GM12878 (cell line): ENCODE measurements around the gene SLC19A1. TPM values are rescaled to one million over a fixed set of nuclear protein-coding genes. Genes with fewer than 3 reads are reported as not detected.

Experiments used
- ATAC-seq: fragments of 200-7000 bp; cut with Tn5 transposase; 3 replicates; pipeline ENCODE4 v1.9.1; 2020; ENCODE audit warnings: mild to moderate bottlenecking, moderate library complexity
- BruUV-seq: library from RNA; stranded (reverse); fragments of 400-500 nt; replicated peaks from 2 replicates; lab custom pipeline; 2021; lab: Mats Ljungman, UMichigan
- CTCF ChIA-PET: fragments of 300-600 bp; sonication (Branson Sonifier 250); formaldehyde crosslinking; extraction: SDS; loops from one replicate; lab custom pipeline; 2021; ENCODE audit warnings: inconsistent platforms; lab: Yijun Ruan, JAX
- POLR2A ChIA-PET: fragments of 350-600 bp; formaldehyde crosslinking; extraction: SDS; loops from one replicate; lab custom pipeline; 2021; ENCODE audit warnings: inconsistent platforms; lab: Charles Lee
- RAD21 ChIA-PET: fragments of 300-600 bp; sonication (Branson Sonifier 250); formaldehyde crosslinking; loops from one replicate; lab custom pipeline; 2023; ENCODE audit warnings: antibody characterized with exemption; ENCODE audit not compliant: unreplicated experiment; lab: Charles Lee
- SMC1A ChIA-PET: fragments of 300-600 bp; sonication (Branson Sonifier 250); formaldehyde crosslinking; loops from one replicate; lab custom pipeline; 2023; ENCODE audit not compliant: unreplicated experiment, uncharacterized antibody; lab: Charles Lee
- DNase-seq: peaks from one replicate; pipeline ENCODE4 v3.0.0-alpha.2; 2011; ENCODE audit warnings: low read depth, low spot score
- FAIRE-seq: peaks from 3 replicates; lab custom pipeline; 2011; peaks lifted over from hg19 to GRCh38; lab: Jason Lieb, UNC
- H2AFZ ChIP-seq: 2 replicates; pipeline ENCODE4 v1.6.0; 2011; ENCODE audit warnings: low read depth, low read length, control low read depth; ENCODE audit not compliant: control insufficient read depth
- H3K27ac ChIP-seq: 2 replicates; pipeline ENCODE4 v1.5.1; 2011; ENCODE audit warnings: control low read depth; ENCODE audit not compliant: control insufficient read depth, insufficient read depth
- H3K27me3 ChIP-seq, 2 experiments: replicated peaks in 1 of 2; 2 replicates each; pipeline versions ENCODE4 v1.6.0 to v1.6.1; 2011; ENCODE audit warnings: low read length in 1 of 2; ENCODE audit not compliant: control insufficient read depth in 2 of 2, insufficient read depth in 2 of 2
- H3K36me3 ChIP-seq, 2 experiments: 2 replicates each; pipeline ENCODE4 v1.5.1; 2011; ENCODE audit warnings: low read length in 1 of 2; ENCODE audit not compliant: control insufficient read depth in 2 of 2, insufficient read depth in 2 of 2
- H3K4me1 ChIP-seq: 2 replicates; pipeline ENCODE4 v1.6.1; 2011; ENCODE audit warnings: mild to moderate bottlenecking, low read length, moderate library complexity, mixed read lengths; ENCODE audit not compliant: control insufficient read depth, insufficient read depth
- H3K4me2 ChIP-seq: 2 replicates; pipeline ENCODE4 v1.6.0; 2011; ENCODE audit warnings: control low read depth; ENCODE audit not compliant: control insufficient read depth, insufficient read depth
- H3K4me3 ChIP-seq: fragments of 200-600 bp; sonication (generic); 2 replicates; pipeline ENCODE4 v1.5.1; 2016
- H3K79me2 ChIP-seq: 2 replicates; pipeline ENCODE4 v1.6.0; 2011; ENCODE audit warnings: low read length; ENCODE audit not compliant: control insufficient read depth, insufficient read depth
- H3K9ac ChIP-seq: 2 replicates; pipeline ENCODE4 v1.8.0; 2011; ENCODE audit warnings: low read length, control low read depth, mixed read lengths; ENCODE audit not compliant: control insufficient read depth, insufficient read depth
- H3K9me3 ChIP-seq: replicated peaks from 3 replicates; pipeline ENCODE4 v1.5.1; 2011; ENCODE audit warnings: mild to moderate bottlenecking, low read length; ENCODE audit not compliant: control insufficient read depth, insufficient read depth
- H4K20me1 ChIP-seq: 2 replicates; pipeline ENCODE4 v1.6.0; 2011; ENCODE audit not compliant: control insufficient read depth, insufficient read depth
- HSF1 ChIP-seq: fragments of 150-350 bp; IDR thresholded peaks from 2 replicates; pipeline ENCODE4 v1.6.1; 2014; ENCODE audit warnings: mild to moderate bottlenecking, low read depth, low read length
- LARP7 ChIP-seq: fragments of 450-650 bp; IDR thresholded peaks from 2 replicates; pipeline ENCODE4 v1.6.1; 2017; ENCODE audit warnings: mild to moderate bottlenecking
- MAX ChIP-seq: IDR thresholded peaks from 2 replicates; pipeline ENCODE4 v1.6.1; 2012; ENCODE audit warnings: low read depth, low read length, improper control_type of control experiment
- SMARCA5 ChIP-seq: fragments of 450-650 bp; IDR thresholded peaks from 2 replicates; pipeline ENCODE4 v1.6.1; 2017; ENCODE audit warnings: mild to moderate bottlenecking
- TCF12 ChIP-seq: IDR thresholded peaks from 2 replicates; pipeline ENCODE4 v1.6.1; 2011; ENCODE audit warnings: low read depth, mild to moderate bottlenecking, low read length
- WGBS: methylation state at CpG from one replicate; pipeline ENCODE4 v1.1.6; 2016; ENCODE audit warnings: low lambda C conversion rate; ENCODE audit not compliant: insufficient replicate concordance, insufficient coverage; ENCODE audit errors: missing lambda C conversion rate; 5-methylcytosine and 5-hydroxymethylcytosine counted together
- in situ Hi-C: fragments of 300-500 bp; cut with MboI; formaldehyde crosslinking; loops from 9 replicates; pipeline ENCODE4 v1.14.3; 2018; ENCODE audit warnings: mixed read lengths
- intact Hi-C: fragments of 100-400 bp; cut with micrococcal nuclease; formaldehyde crosslinking; loops from one replicate; pipeline ENCODE4 v1.14.2; 2022; ENCODE audit not compliant: unreplicated experiment
- polyA plus RNA-seq, 11 experiments: library from polyadenylated mRNA; depleted of rRNA in 4 of 11; unstranded in 6 of 11; stranded (reverse) in 5 of 11; fragments of >200 nt; fragmentation: Nextera tagmentation in 4 of 11; fragmentation: Illumina TruSeq in 1 of 11; extraction: Ambion mirVana in 4 of 11; extraction: Trizol in 1 of 11; gene quantifications; 1 replicate in 1 of 11; 2 replicates in 10 of 11; pipeline versions ENCODE4 v1.2.1 to v1.2.3, GENCODE V29; 2011 to 2016; ENCODE audit warnings: inconsistent platforms in 2 of 11, missing spikeins in 2 of 11, low read depth in 1 of 11
- total RNA-seq, 4 experiments: library from RNA; depleted of rRNA in 3 of 4; stranded (reverse); fragments of >200 nt in 3 of 4; fragmentation: Illumina TruSeq in 1 of 4; extraction: Trizol in 1 of 4; gene quantifications; 2 replicates each; pipeline versions ENCODE4 v1.2.1 to v1.2.3, GENCODE V29; 2013 to 2021

The SLC19A1 gene
- total and polyA plus RNA-seq, 10 of the 15 experiments (the other 5 are each of a cell fraction or from before 2014, with no cell fraction given) = 0.42 to 49.7 (median 12.2) TPM

GRCh38 chr21:45465611-45466329 is 76.5 kb downstream of the SLC19A1 start:
- no peak overlapping the region for H3K9ac ChIP-seq
- H4K20me1 ChIP-seq = no peaks in the 10 kb centered on the region
- no peaks in the 10 kb centered on the region for H3K4me1 ChIP-seq
- TSS peak; percentile 89 for BruUV-seq
- in situ Hi-C loops (loop anchor here (25.0 kb wide), 1 partner anchor 347 kb away; no protein-coding TSS in a partner anchor), intact Hi-C loops (no loop called here)
- DNase-seq (no peak), ATAC-seq (no peak), FAIRE-seq (no peak)
- ChIA-PET POLR2A (no interaction called here), RAD21 (no interaction called here), SMC1A (no interaction called here), CTCF (interaction anchor here (0.8 kb wide), 1 partner anchor 12 kb away, joined by 3 read pairs; no protein-coding TSS in a partner anchor)
- no peaks in the 10 kb centered on the region for H3K79me2 ChIP-seq
- no peaks in the 10 kb centered on the region for H3K27me3 ChIP-seq
- H3K36me3 ChIP-seq = no peaks in the 10 kb centered on the region
- no peak overlapping the region for H3K4me3 ChIP-seq
- no peak overlapping the region for H3K4me2 ChIP-seq
- H3K9me3 ChIP-seq = no peaks in the 10 kb centered on the region; the same call in 2 of the 3 replicates
- no peak overlapping the region for H2AFZ ChIP-seq
- no peak overlapping the region for H3K27ac ChIP-seq
- 43% methylated on average over 24 of the region's 27 CpGs for WGBS
- TF ChIP-seq HSF1 = no peak

GRCh38 chr21:45465105-45465504 is 77.1 kb downstream of the SLC19A1 start:
- ATAC-seq = peak; percentile 54
- CTCF ChIA-PET = interaction anchor here (0.8 kb wide), 1 partner anchor 12 kb away, joined by 3 read pairs; no protein-coding TSS in a partner anchor
- SMC1A ChIA-PET = no interaction called here
- H3K9ac ChIP-seq = no peak overlapping the region
- FAIRE-seq = no peak
- POLR2A ChIA-PET = no interaction called here
- in situ Hi-C loops = loop anchor here (25.0 kb wide), 1 partner anchor 347 kb away; no protein-coding TSS in a partner anchor
- no peaks in the 10 kb centered on the region for H3K4me1 ChIP-seq
- RAD21 ChIA-PET = no interaction called here
- no peak overlapping the region for H3K4me2 ChIP-seq
- WGBS = 4% methylated on average over 16 of the region's 16 CpGs
- intact Hi-C loops = no loop called here
- H2AFZ ChIP-seq = no peak overlapping the region
- DNase-seq = no peak
- no peak for TF ChIP-seq MAX
- TF ChIP-seq SMARCA5 = no peak
- TF ChIP-seq LARP7 = no peak
- TF ChIP-seq TCF12 = peak; percentile 26; the same call in 1 of the 2 replicates
- no peaks in the 10 kb centered on the region for H3K27me3 ChIP-seq
- H3K79me2 ChIP-seq = no peaks in the 10 kb centered on the region
- H3K27ac ChIP-seq = no peak overlapping the region
- no peaks in the 10 kb centered on the region; the same call in 2 of the 3 replicates for H3K9me3 ChIP-seq
- H4K20me1 ChIP-seq = no peaks in the 10 kb centered on the region
- H3K36me3 ChIP-seq = no peaks in the 10 kb centered on the region
- BruUV-seq = no TSS peak
- no peak overlapping the region for H3K4me3 ChIP-seq
